Smooth muscle cell (in vitro differentiated cells): ENCODE measurements around the gene CTNND2. TPM values are rescaled to one million over a fixed set of nuclear protein-coding genes. Genes with fewer than 3 reads are reported as not detected.

ENCODE experiments used
- DNase-seq: peaks from one replicate; lab custom pipeline; 2025; ENCODE audit not compliant: unreplicated experiment; lab: John Stamatoyannopoulos, UW
- H2AFZ ChIP-seq: fragments of 200-600 bp; sonication (generic); 2 replicates; pipeline ENCODE4 v1.6.0; 2016; ENCODE audit warnings: antibody characterized with exemption, low read depth, mild to moderate bottlenecking
- H3F3A ChIP-seq: fragments of 200-600 bp; sonication (generic); 2 replicates; pipeline ENCODE4 v1.6.0; 2017; ENCODE audit warnings: antibody characterized with exemption, low read depth
- H3K27ac ChIP-seq: fragments of 200-600 bp; sonication (generic); 2 replicates; pipeline ENCODE4 v1.5.1; 2016; ENCODE audit warnings: low read depth, mild to moderate bottlenecking
- H3K27me3 ChIP-seq: fragments of 200-600 bp; sonication (generic); 2 replicates; pipeline ENCODE4 v1.6.1; 2016; ENCODE audit warnings: low read depth, mild to moderate bottlenecking
- H3K36me3 ChIP-seq: fragments of 200-600 bp; sonication (generic); 2 replicates; pipeline ENCODE4 v1.5.1; 2016; ENCODE audit warnings: low read depth
- H3K4me1 ChIP-seq: fragments of 200-600 bp; sonication (generic); 2 replicates; pipeline ENCODE4 v1.5.1; 2016; ENCODE audit warnings: low read depth
- H3K4me2 ChIP-seq: fragments of 200-600 bp; sonication (generic); 2 replicates; pipeline ENCODE4 v1.6.0; 2016; ENCODE audit warnings: mild to moderate bottlenecking
- H3K4me3 ChIP-seq: fragments of 200-600 bp; sonication (generic); 2 replicates; pipeline ENCODE4 v1.5.1; 2016; ENCODE audit warnings: mild to moderate bottlenecking
- H3K79me2 ChIP-seq: fragments of 200-600 bp; sonication (generic); 2 replicates; pipeline ENCODE4 v1.6.0; 2016; ENCODE audit warnings: low read depth, mild to moderate bottlenecking
- H3K9ac ChIP-seq: fragments of 200-600 bp; sonication (generic); 2 replicates; pipeline ENCODE4 v1.6.0; 2016; ENCODE audit warnings: low read depth
- H3K9me3 ChIP-seq: fragments of 200-600 bp; sonication (generic); replicated peaks from 2 replicates; pipeline ENCODE4 v1.5.1; 2016; ENCODE audit warnings: low read depth
- H4K20me1 ChIP-seq: fragments of 200-600 bp; sonication (generic); 2 replicates; pipeline ENCODE4 v1.6.0; 2016; ENCODE audit warnings: low read depth
- CTCF ChIP-seq: fragments of 200-600 bp; sonication (generic); IDR thresholded peaks from 2 replicates; pipeline ENCODE4 v1.5.1; 2017; ENCODE audit warnings: borderline replicate concordance, mild to moderate bottlenecking, antibody characterized with exemption; ENCODE audit not compliant: insufficient read depth, poor library complexity, severe bottlenecking
- WGBS: methylation state at CpG from one replicate; pipeline ENCODE4 v1.1.7; 2016; ENCODE audit warnings: low lambda C conversion rate; 5-methylcytosine and 5-hydroxymethylcytosine counted together
- polyA plus RNA-seq: library from polyadenylated mRNA; unstranded; fragments of >200 nt; fragmentation: Nextera tagmentation; extraction: Ambion mirVana; gene quantifications from 2 replicates; pipeline ENCODE4 v1.2.1, GENCODE V29; 2016
- total RNA-seq: library from RNA; depleted of rRNA; stranded (reverse); fragments of >200 nt; gene quantifications from 2 replicates; pipeline ENCODE4 v1.2.3, GENCODE V29; 2014

CTNND2 gene
- total and polyA plus RNA-seq, 2 experiments from 2014 or later, result 2.7 to 5.8 TPM

GRCh38 chr5:11573140-11573992, 330.9 kb downstream of the CTNND2 start:
- Histone ChIP-seq H3K9me3 (no peaks in the 10 kb centered on the region), H3K27me3 (no peaks in the 10 kb centered on the region), H3K4me1 (no peaks in the 10 kb centered on the region), H3K79me2 (no peaks in the 10 kb centered on the region), H3K9ac (no peak overlapping the region), H3K36me3 (no peaks in the 10 kb centered on the region), H4K20me1 (no peaks in the 10 kb centered on the region), H3F3A (no peaks in the 10 kb centered on the region), H3K27ac (no peak overlapping the region), H3K4me3 (no peak overlapping the region), H3K4me2 (no peak overlapping the region), H2AFZ (no peak overlapping the region)
- 57% methylated on average over 5 of the region's 5 CpGs for WGBS
- DNase-seq, result no peak
- TF ChIP-seq CTCF, result no peak

GRCh38 chr5:11564706-11565105, 339.5 kb downstream of the CTNND2 start:
- Histone ChIP-seq H3K36me3 (no peaks in the 10 kb centered on the region), H3F3A (no peaks in the 10 kb centered on the region), H3K4me2 (no peak overlapping the region), H3K27ac (no peak overlapping the region), H3K4me1 (no peaks in the 10 kb centered on the region), H3K9me3 (no peaks in the 10 kb centered on the region), H3K4me3 (no peak overlapping the region), H3K27me3 (no peaks in the 10 kb centered on the region), H4K20me1 (no peaks in the 10 kb centered on the region), H2AFZ (no peak overlapping the region), H3K9ac (no peak overlapping the region), H3K79me2 (no peaks in the 10 kb centered on the region)
- no peak for TF ChIP-seq CTCF
- DNase-seq, result no peak
- WGBS, result 97% methylated on average over 12 of the region's 12 CpGs

GRCh38 chr5:11563822-11564221, 340.4 kb downstream of the CTNND2 start:
- TF ChIP-seq CTCF, result no peak
- Histone ChIP-seq H3K9ac (no peak overlapping the region), H3K4me3 (no peak overlapping the region), H3K79me2 (no peaks in the 10 kb centered on the region), H2AFZ (no peak overlapping the region), H3K27me3 (no peaks in the 10 kb centered on the region), H3K27ac (no peak overlapping the region), H3F3A (no peaks in the 10 kb centered on the region), H3K4me2 (no peak overlapping the region), H3K4me1 (no peaks in the 10 kb centered on the region), H3K9me3 (no peaks in the 10 kb centered on the region), H4K20me1 (no peaks in the 10 kb centered on the region), H3K36me3 (no peaks in the 10 kb centered on the region)
- no peak for DNase-seq
- 100% methylated on average over 2 of the region's 2 CpGs for WGBS
